Chondrocyte (in vitro differentiated cells): ENCODE results near the gene KIAA0232. TPM values are rescaled to one million over a fixed set of nuclear protein-coding genes. Genes with fewer than 3 reads are reported as not detected.
A peak's percentile ranks its signal among the peaks of the same experiment; 100 is the strongest.

Experiments
- DNase-seq: peaks from one replicate; pipeline ENCODE4 v3.0.0; 2021; ENCODE audit warnings: mixed read lengths, low spot score
- H3K27ac Mint-ChIP-seq: one replicate; pipeline ENCODE4 v1.8.0; 2021; ENCODE audit warnings: mild to moderate bottlenecking, moderate library complexity, mixed read lengths; ENCODE audit not compliant: unreplicated experiment
- H3K27me3 Mint-ChIP-seq: 2 replicates; pipeline ENCODE4 v1.8.0; 2021; ENCODE audit warnings: low read depth, mixed read lengths
- H3K36me3 Mint-ChIP-seq: 2 replicates; pipeline ENCODE4 v1.8.0; 2021; ENCODE audit warnings: low read depth, mixed read lengths
- H3K4me1 Mint-ChIP-seq: 2 replicates; pipeline ENCODE4 v1.8.0; 2021; ENCODE audit warnings: low read depth, mild to moderate bottlenecking, mixed read lengths
- H3K4me3 Mint-ChIP-seq: one replicate; pipeline ENCODE4 v1.8.0; 2021; ENCODE audit warnings: mild to moderate bottlenecking, moderate library complexity, mixed read lengths; ENCODE audit not compliant: unreplicated experiment
- H3K9me3 Mint-ChIP-seq: 2 replicates; pipeline ENCODE4 v1.8.0; 2021; ENCODE audit warnings: low read depth, mixed read lengths
- total RNA-seq: library from RNA; stranded (reverse); gene quantifications from 3 replicates; pipeline ENCODE4 v1.2.1, GENCODE V29; 2021
- TF ChIP-seq, protein P1 (sequence below): fragments of 200-600 bp; sonication (generic); IDR thresholded peaks from 2 replicates; pipeline ENCODE4 v1.5.0; 2021; ENCODE audit warnings: antibody characterized with exemption, mild to moderate bottlenecking, moderate library complexity

The KIAA0232 gene
- total RNA-seq, 1 donor from 2014 or later: 24.7 TPM

DNA sequence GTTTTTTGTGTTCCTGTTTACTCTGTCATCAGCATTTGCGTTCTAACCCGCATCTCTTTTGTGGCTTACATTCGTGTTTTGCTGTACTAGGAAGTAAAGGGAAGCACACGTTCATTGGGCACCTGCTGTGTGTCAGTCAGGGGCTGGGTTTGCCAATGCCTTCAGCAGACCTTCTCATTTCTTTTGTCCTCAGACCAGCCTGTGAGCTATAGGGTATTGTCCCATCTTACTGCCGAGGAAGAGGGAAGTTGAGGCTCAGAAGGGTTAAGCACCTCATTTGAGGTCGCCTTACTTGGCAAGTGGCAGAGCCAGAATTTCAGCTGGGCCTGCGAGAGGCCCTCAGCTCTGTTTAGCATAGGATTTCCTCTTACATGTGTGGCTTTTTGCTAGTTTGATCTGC, 135.8 kb downstream of the KIAA0232 start:
- Mint-ChIP-seq H3K27me3 (no peaks in the 10 kb centered on the region), H3K27ac (peak overlapping the region; percentile 41), H3K4me1 (peaks cover 23% of the 10 kb centered on the region), H3K36me3 (no peaks in the 10 kb centered on the region), H3K4me3 (no peak overlapping the region), H3K9me3 (no peaks in the 10 kb centered on the region)
- TF ChIP-seq, protein P1, sequence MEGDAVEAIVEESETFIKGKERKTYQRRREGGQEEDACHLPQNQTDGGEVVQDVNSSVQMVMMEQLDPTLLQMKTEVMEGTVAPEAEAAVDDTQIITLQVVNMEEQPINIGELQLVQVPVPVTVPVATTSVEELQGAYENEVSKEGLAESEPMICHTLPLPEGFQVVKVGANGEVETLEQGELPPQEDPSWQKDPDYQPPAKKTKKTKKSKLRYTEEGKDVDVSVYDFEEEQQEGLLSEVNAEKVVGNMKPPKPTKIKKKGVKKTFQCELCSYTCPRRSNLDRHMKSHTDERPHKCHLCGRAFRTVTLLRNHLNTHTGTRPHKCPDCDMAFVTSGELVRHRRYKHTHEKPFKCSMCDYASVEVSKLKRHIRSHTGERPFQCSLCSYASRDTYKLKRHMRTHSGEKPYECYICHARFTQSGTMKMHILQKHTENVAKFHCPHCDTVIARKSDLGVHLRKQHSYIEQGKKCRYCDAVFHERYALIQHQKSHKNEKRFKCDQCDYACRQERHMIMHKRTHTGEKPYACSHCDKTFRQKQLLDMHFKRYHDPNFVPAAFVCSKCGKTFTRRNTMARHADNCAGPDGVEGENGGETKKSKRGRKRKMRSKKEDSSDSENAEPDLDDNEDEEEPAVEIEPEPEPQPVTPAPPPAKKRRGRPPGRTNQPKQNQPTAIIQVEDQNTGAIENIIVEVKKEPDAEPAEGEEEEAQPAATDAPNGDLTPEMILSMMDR: no peak
- no peak for DNase-seq

DNA sequence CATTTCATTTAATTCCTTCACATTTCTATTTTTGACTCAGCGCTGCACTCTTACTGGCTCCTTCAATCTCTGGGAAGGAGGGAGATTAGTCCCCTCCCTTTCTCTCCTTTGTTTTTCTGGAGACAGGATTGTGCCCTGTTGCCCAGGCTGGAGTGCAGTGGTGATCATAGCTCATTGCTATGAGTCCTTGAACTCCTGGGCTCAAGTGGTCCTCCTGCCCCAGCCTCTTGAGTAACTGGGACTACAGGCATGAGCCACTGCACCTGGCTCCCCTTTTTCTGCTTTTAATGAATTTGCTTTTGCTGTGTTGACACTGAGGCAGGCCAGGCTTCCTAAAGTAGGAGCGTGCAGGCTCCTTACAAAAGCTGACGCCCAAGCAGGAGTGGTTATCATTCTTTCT, 137.6 kb downstream of the KIAA0232 start:
- H3K4me1 Mint-ChIP-seq: peaks cover 23% of the 10 kb centered on the region
- H3K36me3 Mint-ChIP-seq: peaks cover 13% of the 10 kb centered on the region
- H3K4me3 Mint-ChIP-seq: no peak overlapping the region
- DNase-seq: no peak
- TF ChIP-seq, protein P1: no peak
- H3K9me3 Mint-ChIP-seq: no peaks in the 10 kb centered on the region
- no peak overlapping the region for H3K27ac Mint-ChIP-seq
- H3K27me3 Mint-ChIP-seq: no peaks in the 10 kb centered on the region

DNA sequence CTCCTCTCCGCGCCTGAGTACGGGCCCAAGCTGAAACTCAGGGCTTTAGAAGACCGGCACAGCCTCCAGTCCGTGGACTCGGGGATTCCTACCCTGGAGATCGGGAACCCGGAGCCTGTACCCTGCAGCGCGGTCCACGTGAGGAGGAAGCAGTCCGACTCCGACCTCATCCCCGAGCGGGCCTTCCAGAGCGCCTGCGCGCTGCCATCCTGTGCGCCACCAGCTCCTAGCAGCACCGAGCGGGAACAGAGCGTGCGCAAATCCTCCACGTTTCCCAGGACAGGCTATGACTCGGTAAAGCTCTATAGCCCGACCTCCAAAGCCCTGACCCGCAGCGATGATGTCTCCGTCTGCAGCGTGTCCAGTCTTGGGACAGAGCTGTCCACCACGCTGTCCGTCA, 141.0 kb downstream of the KIAA0232 start:
- H3K9me3 Mint-ChIP-seq: no peaks in the 10 kb centered on the region
- TF ChIP-seq, protein P1: no peak
- peaks cover 9% of the 10 kb centered on the region for H3K4me1 Mint-ChIP-seq
- H3K36me3 Mint-ChIP-seq: peaks cover 15% of the 10 kb centered on the region
- no peaks in the 10 kb centered on the region for H3K27me3 Mint-ChIP-seq
- H3K27ac Mint-ChIP-seq: no peak overlapping the region
- DNase-seq: no peak
- no peak overlapping the region for H3K4me3 Mint-ChIP-seq

DNA sequence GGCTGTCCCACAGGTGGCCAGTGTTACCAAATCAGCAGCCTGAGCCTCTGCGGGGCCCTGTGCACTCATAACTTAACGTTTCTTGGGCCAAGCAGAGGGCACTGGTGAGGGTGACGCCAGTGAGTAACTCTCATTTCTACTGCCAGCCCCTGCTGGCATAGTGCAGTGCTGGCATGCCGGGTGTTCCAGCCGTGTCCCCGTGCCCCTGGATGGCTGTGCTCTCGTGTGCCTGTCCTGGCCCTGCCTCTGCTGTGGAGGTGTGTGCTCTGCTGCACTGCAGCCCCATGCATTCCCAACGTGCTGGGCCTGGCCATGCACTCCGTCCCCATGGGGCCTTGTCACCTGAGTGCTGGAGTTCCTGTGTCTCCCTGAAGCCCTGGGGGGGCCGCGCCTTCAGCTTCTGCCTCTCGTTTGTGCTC, 141.8 kb downstream of the KIAA0232 start:
- Mint-ChIP-seq H3K4me1 (peaks cover 13% of the 10 kb centered on the region), H3K4me3 (no peak overlapping the region), H3K27ac (no peak overlapping the region), H3K36me3 (peaks cover 15% of the 10 kb centered on the region), H3K9me3 (no peaks in the 10 kb centered on the region), H3K27me3 (no peaks in the 10 kb centered on the region)
- no peak for DNase-seq
- TF ChIP-seq, protein P1: no peak

DNA sequence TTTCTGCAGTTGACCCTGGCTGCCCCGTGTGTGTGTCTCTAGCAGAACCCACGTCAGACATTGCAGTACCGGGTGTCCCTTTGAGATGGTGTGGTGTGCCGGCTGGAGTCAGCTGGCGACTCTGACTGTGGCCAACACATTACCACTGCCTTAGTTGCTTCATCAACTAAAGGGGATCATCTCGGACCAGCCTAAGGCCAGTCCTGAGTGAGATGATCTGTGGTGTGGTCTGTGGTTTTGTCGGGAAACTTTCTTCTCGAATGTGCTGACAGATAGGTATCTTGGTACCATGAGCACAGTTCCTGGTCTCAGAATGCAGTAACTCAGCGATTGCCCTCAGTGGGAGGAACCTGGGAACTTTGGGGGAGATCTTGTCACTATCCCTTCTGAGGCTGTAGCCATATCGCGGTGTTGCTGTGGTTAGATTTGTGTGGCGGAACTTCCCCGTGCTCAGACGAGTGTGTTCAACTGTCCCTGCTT, 142.9 kb downstream of the KIAA0232 start:
- no peak overlapping the region for H3K4me3 Mint-ChIP-seq
- TF ChIP-seq, protein P1: no peak
- DNase-seq: no peak
- H3K9me3 Mint-ChIP-seq: no peaks in the 10 kb centered on the region
- no peaks in the 10 kb centered on the region for H3K27me3 Mint-ChIP-seq
- H3K36me3 Mint-ChIP-seq: peaks cover 15% of the 10 kb centered on the region
- no peak overlapping the region for H3K27ac Mint-ChIP-seq
- H3K4me1 Mint-ChIP-seq: peaks cover 18% of the 10 kb centered on the region
